HG02885 (cell line): ENCODE results near the gene TPCN1.

Experiments
- ATAC-seq: cut with Tn5 transposase; IDR thresholded peaks from one replicate; pipeline ENCODE4 v1.9.1; 2021; ENCODE audit warnings: mild to moderate bottlenecking; ENCODE audit not compliant: unreplicated experiment, poor library complexity

The TPCN1 gene

GRCh38 chr12:113276946-113277500 is 55.8 kb downstream of the TPCN1 start:
- no peak for ATAC-seq

DNA sequence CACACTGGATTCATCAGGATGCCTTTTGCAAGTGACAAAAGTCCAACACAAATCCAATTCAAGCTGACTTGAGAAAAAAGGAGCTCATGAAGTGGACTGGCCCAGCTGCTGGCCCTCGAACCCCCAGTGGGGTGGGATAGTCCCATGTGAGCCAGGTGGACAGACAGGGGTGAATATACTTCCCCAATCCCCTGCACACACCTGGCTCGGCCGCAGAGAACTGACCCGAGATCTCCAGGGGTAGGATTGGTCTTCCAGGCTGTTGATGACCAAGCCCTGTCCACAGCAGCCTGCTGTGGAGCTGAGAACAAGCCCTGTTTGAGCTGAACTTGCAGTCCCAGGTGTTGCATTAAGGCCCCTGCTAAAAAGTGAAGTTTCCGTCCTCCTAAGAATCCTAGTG is 56.2 kb downstream of the TPCN1 start:
- no peak for ATAC-seq

GRCh38 chr12:113278141-113278540 is 56.9 kb downstream of the TPCN1 start:
- no peak for ATAC-seq

DNA sequence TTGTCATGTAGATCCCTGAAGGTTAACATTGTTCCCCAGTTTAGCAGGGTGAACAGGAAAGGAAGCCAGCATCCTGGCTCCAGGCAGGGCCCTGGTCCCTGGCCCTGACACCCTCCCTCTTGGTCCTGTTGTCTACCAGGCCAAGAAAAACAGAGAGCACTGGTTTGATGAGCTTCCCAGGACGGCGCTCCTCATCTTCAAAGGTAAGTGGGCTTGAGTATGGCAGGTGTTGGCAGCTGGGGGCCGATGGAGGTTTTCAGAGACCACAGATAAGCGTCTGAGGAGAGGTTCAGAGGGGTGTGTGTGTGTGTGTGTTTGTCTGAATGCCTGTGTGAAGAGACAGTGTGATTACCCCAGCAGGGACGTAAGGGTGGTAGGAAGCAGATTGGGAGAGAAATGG is 57.4 kb downstream of the TPCN1 start:
- no peak for ATAC-seq

DNA sequence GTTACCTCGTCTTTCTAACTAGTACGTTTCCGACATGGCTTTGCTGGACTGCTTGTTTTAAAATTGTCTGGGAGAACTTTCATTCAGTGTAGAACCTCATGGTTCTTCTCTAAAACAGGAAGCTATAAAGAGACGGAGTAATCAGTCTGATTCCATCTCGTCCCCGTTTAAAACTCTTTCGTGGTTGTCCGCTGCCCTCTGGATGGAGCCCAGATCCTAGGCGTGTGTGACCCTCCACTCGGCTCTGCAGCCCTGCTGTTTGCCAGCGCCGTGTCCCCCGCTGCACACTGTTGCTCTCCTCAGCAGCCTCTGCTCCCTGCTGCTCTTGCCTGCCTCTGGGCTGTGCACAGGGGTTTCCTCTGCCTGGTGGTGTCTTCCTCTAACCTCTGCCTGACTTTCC is 63.5 kb downstream of the TPCN1 start:
- no peak for ATAC-seq

DNA sequence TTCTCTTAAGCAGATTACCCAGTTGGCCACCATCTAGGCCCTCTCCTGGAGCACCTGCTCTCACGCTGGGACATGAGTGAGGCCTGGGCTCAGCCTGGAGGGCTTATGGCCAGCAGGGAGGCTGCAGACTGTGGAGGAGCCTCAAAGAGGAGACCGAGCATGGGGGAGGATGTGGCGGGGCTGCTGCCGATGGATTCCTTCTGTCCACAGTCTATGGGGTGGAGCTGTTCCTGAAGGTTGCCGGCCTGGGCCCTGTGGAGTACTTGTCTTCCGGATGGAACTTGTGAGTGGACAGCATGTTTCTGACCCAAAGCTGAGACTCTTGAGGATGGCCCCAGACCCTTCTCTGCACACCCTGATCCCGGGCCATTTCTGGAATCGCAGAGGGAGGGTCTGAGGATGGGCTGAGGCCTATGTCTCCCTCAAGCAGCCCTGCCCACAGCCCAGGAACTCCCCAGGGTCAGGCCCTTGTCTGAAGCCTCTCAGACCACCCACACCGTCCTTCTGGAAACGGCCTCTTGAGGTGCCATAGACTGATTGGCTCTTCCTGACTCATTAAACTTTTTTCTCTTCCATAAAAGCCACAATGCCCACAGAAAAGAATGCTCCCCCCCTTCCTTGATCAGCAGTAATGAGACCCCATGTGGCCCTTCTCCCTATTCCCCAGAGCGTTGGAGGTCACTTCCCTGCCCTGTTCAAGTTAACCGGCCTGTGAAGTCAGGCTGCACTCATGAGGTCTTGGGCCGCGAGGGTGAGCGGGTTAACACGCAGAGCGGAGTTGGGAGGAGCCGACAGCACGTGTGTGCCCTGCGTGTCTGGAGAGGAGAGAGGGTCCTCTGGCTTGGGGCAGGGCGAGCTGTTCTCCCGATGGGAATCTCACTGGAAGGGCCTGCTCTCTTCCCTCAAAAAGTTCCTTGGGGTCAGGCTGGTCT is 64.7 kb downstream of the TPCN1 start:
- ATAC-seq, result no peak

DNA sequence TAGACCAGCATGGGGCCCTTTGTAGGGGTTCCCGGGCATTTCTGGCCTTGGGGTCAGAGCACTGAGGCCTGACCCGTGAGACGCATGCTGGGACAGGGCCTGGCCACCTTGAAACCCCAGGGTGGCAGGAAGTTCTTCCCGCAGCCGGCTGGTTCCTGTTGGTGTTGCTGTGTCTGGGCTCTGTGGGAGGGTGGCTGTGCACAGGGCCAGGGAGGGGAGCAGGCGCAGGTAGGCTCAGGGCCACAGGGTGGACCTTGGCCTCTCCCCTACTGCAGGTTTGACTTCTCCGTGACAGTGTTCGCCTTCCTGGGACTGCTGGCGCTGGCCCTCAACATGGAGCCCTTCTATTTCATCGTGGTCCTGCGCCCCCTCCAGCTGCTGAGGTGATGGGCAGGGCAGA is 65.4 kb downstream of the TPCN1 start:
- no peak for ATAC-seq

- no peak for ATAC-seq
Measured at GRCh38 chr12:113287146-113287898, 66.1 kb downstream of the TPCN1 start.

- no peak for ATAC-seq
Measured at GRCh38 chr12:113287899-113288282, 66.6 kb downstream of the TPCN1 start.

DNA sequence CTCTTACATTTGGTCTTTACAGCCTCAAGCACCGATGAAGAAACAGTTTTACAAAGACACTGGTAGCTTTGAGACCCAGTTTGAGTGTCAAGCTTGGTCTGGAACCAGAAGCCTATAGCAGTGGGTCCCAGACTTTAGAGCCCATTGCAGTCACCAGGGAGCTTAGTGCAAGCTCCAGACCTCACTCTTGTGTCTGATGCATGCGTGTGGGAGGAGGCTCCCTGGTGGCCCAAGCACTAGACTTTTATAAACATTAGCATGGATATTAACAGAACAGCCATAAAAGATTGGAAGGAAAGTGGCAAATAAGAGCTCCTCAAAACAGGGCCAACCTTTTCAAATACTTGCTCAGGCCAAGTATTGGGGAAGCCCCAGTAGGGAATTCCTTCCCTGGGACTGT is 68.1 kb downstream of the TPCN1 start:
- ATAC-seq, result no peak

DNA sequence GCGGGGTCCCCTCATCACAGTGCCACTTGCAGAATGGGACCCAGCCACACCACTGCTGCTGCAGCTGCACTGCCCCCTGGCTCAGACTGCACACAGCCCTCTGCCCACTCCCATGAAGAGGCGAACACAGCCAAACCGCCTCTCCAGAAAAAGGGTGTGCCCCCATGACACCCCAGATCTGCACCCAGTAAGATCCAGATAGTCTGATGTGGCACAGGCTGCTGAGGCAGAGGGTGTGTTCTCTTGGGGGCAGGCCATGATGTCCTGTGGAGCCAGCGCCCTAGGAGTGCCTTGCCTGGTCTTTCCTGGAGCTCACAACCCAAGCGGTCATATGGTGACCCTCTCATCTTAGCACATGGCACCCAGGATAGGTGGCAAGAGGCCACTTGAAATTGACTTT is 69.2 kb downstream of the TPCN1 start:
- ATAC-seq, result no peak

DNA sequence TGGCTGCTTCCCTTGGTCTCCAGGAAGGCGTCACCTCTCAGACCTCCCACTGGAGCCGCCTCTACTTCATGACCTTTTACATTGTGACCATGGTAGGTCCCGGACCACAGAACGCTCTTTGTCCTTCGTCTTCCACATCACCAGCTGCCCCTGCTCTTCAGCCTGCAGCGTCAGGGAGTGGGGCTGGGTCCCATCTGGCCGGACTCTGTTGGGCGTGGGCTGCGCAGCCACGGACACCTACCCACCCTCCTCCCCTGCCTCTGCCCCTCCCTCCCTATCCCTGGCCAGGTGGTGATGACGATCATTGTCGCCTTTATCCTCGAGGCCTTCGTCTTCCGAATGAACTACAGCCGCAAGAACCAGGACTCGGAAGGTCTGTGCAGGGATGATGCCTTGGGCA is 70.3 kb downstream of the TPCN1 start:
- no peak for ATAC-seq

DNA sequence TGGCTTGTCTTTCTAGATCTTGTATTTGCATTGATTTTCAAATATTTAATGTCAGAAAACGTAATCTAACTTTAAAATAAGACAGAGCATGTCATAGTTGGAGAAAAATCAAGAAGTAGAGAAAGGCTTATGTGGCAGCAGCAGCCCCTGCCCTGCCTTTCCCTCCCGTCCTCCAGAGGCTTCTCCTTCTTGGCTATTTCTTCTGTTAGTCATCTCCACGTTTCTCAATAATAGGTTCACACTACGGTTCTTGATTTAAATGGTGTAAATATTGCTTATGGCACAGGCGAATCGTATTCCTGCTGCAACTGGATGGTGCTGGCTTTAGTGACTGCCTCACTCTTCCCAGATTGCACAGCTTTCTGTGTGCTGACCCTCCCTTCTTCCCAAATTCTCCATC is 70.8 kb downstream of the TPCN1 start:
- no peak for ATAC-seq

GRCh38 chr12:113292547-113292946 is 71.3 kb downstream of the TPCN1 start:
- no peak for ATAC-seq

DNA sequence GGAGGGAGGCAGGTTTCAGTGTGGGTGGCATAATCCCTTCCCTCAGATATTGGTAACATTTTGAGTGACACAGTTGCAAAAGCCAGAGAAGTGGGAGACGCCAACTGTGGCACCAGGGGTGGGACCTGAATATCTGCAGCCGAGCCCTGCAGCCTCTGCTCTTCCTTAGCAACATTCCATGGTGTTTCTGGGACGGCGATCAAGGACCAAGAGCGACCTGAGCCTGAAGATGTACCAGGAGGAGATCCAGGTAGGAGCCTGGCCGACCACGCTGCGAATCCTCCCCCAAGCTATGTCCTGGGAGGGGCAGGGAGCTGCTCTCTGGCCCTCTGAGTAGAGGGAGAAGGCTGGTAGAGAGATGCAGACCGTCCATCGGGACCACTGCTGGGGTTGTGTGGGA is 71.8 kb downstream of the TPCN1 start:
- ATAC-seq, result no peak

GRCh38 chr12:113295886-113296556 is 74.8 kb downstream of the TPCN1 start:
- ATAC-seq, result no peak

GRCh38 chr12:113296557-113297213 is 75.4 kb downstream of the TPCN1 start:
- no peak for ATAC-seq

GRCh38 chr12:113297214-113297587 is 75.9 kb downstream of the TPCN1 start:
- no peak for ATAC-seq

GRCh38 chr12:113297621-113298471 is 76.6 kb downstream of the TPCN1 start:
- ATAC-seq, result no peak

GRCh38 chr12:113298472-113298817 is 77.2 kb downstream of the TPCN1 start:
- ATAC-seq, result no peak
